M059J (cell line): ENCODE results near the gene SPATA12. TPM values are rescaled to one million over a fixed set of nuclear protein-coding genes. Genes with fewer than 3 reads are reported as not detected.

Source experiments
- DNase-seq: peaks from one replicate; pipeline ENCODE4 v3.0.0-alpha.2; 2012; ENCODE audit warnings: low read depth
- total RNA-seq: library from RNA; depleted of rRNA; stranded (reverse); fragments of >200 nt; shearing (Covaris generic); gene quantifications from 2 replicates; pipeline ENCODE4 v1.2.3, GENCODE V29; 2014; rRNA removed

The SPATA12 gene
- 0.07 TPM in 1 of 2 replicates, not detected in the other for total RNA-seq

- DNase-seq, result peak; percentile 94
Measured at GRCh38 chr3:57060089-57060821, at the start of gene SPATA12. Gene SPATA12, plus strand, starts transcription at chr3:57060664. Its CDS starts 13,031 bp downstream, at chr3:57073695.

- DNase-seq, result no peak
Measured at GRCh38 chr3:57011022-57011421, 49.4 kb upstream of the SPATA12 start.

- no peak for DNase-seq
Measured at GRCh38 chr3:57012847-57013246, 47.6 kb upstream of the SPATA12 start.

- DNase-seq, result no peak
Measured at GRCh38 chr3:57015350-57015729, 45.1 kb upstream of the SPATA12 start.

- no peak for DNase-seq
Measured at GRCh38 chr3:57015912-57016311, 44.6 kb upstream of the SPATA12 start.

GRCh38 chr3:57017459-57017845 lies 43.0 kb upstream of the SPATA12 start:
- DNase-seq, result peak; percentile 70

- DNase-seq, result no peak
Measured at GRCh38 chr3:57018246-57018645, 42.2 kb upstream of the SPATA12 start.

- no peak for DNase-seq
Measured at GRCh38 chr3:57019057-57019456, 41.4 kb upstream of the SPATA12 start.

GRCh38 chr3:57025237-57025636 lies 35.2 kb upstream of the SPATA12 start:
- no peak for DNase-seq

- peak; percentile 51 for DNase-seq
Measured at GRCh38 chr3:57026944-57027343, 33.5 kb upstream of the SPATA12 start.

GRCh38 chr3:57029383-57029782 lies 31.1 kb upstream of the SPATA12 start:
- DNase-seq, result no peak

- no peak for DNase-seq
Measured at GRCh38 chr3:57029924-57030323, 30.5 kb upstream of the SPATA12 start.

- no peak for DNase-seq
Measured at GRCh38 chr3:57030721-57031120, 29.7 kb upstream of the SPATA12 start.

- DNase-seq, result no peak
Measured at GRCh38 chr3:57031631-57032541, 28.6 kb upstream of the SPATA12 start.

- no peak for DNase-seq
Measured at GRCh38 chr3:57036952-57037351, 23.5 kb upstream of the SPATA12 start.

GRCh38 chr3:57038466-57039164 lies 21.8 kb upstream of the SPATA12 start:
- DNase-seq, result no peak

- DNase-seq, result no peak
Measured at GRCh38 chr3:57041674-57042073, 18.8 kb upstream of the SPATA12 start.

GRCh38 chr3:57043518-57043917 lies 16.9 kb upstream of the SPATA12 start:
- no peak for DNase-seq

- no peak for DNase-seq
Measured at GRCh38 chr3:57046101-57046765, 14.2 kb upstream of the SPATA12 start.

- no peak for DNase-seq
Measured at GRCh38 chr3:57048052-57048671, 12.3 kb upstream of the SPATA12 start.

GRCh38 chr3:57048728-57049127 lies 11.7 kb upstream of the SPATA12 start:
- no peak for DNase-seq
